22Rv1 (cell line): Measurements from ENCODE around the gene MRM1.

ENCODE experiments used
- H3K27ac ChIP-seq: fragments of 450-650 bp; 2 replicates; pipeline ENCODE4 v1.5.1; 2017
- CTCF ChIP-seq: fragments of 450-650 bp; IDR thresholded peaks from 2 replicates; pipeline ENCODE4 v1.5.1; 2017; ENCODE audit warnings: mild to moderate bottlenecking
- ZFX ChIP-seq: fragments of 450-650 bp; IDR thresholded peaks from 2 replicates; pipeline ENCODE4 v1.6.1; 2017; ENCODE audit warnings: antibody characterized with exemption, borderline replicate concordance

The MRM1 gene

GRCh38 chr17:36597226-36597625, 4.2 kb upstream of the MRM1 start:
- H3K27ac ChIP-seq = no peak overlapping the region
- TF ChIP-seq ZFX (no peak), CTCF (no peak)

- no peak overlapping the region for H3K27ac ChIP-seq
- TF ChIP-seq ZFX (no peak), CTCF (no peak)
Observed at GRCh38 chr17:36597866-36598777, 3.3 kb upstream of the MRM1 start.

- H3K27ac ChIP-seq = no peak overlapping the region
- TF ChIP-seq CTCF = no peak
Observed at GRCh38 chr17:36598951-36599401, 2.4 kb upstream of the MRM1 start.

- no peak for TF ChIP-seq ZFX
- no peak for TF ChIP-seq CTCF
- H3K27ac ChIP-seq = no peak overlapping the region
Observed at GRCh38 chr17:36599546-36600250, 1.7 kb upstream of the MRM1 start.

- TF ChIP-seq CTCF = no peak
- no peak for TF ChIP-seq ZFX
- H3K27ac ChIP-seq = peak overlapping the region; percentile 81
Observed at GRCh38 chr17:36600465-36600864, 918 bp upstream of the MRM1 start.

GRCh38 chr17:36600936-36601302, 464 bp upstream of the MRM1 start:
- peak overlapping the region; percentile 81 for H3K27ac ChIP-seq
- no peak for TF ChIP-seq CTCF
- TF ChIP-seq ZFX = no peak
